ENCODE measurements around the gene SLC4A4. TPM values are rescaled to one million over a fixed set of nuclear protein-coding genes. Genes with fewer than 3 reads are reported as not detected.

Gene SLC4A4
- total RNA-seq, 1 donor = 13.0 TPM

DNA sequence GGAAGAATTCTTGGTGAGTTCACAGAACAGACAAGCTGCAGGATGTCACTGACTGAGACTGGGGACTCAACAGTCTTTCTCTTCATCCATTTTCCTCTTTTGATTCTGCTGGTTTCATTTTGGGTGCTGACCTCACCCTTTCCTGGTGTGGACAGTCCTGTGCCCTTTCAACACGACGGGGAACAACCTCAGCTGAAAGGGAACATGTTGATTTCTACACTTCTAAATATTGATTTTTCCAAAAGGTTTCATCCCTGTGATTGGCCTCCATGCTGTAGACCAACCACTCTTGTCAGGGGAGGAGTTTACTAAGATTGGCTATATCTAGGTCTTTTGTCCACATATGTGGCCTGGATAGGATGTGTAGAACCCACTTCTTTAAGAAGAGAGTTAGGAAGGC is 91.8 kb downstream of the SLC4A4 start:
- Histone ChIP-seq H3K36me3 (ENCODE audit: insufficient read depth, low read length) (no peaks in the 10 kb centered on the region), H3K9me3 (ENCODE audit: low read depth, low read length) (no peaks in the 10 kb centered on the region), H3K4me2 (ENCODE audit: insufficient read depth, low read length) (no peak overlapping the region), H3K79me2 (ENCODE audit: insufficient read depth, low read length) (no peaks in the 10 kb centered on the region), H4K20me1 (ENCODE audit: insufficient read depth, low read length) (no peaks in the 10 kb centered on the region), H3K27ac (ENCODE audit: low read depth, low read length) (no peak overlapping the region), H2AFZ (ENCODE audit: low read length) (no peak overlapping the region), H3K27me3 (ENCODE audit: insufficient read depth, low read length) (no peaks in the 10 kb centered on the region), H3K4me1 (ENCODE audit: insufficient read depth, low read length) (peaks cover 7% of the 10 kb centered on the region), H3K4me3 (ENCODE audit: insufficient read depth, low read length) (no peak overlapping the region)
- TF ChIP-seq, protein P1, sequence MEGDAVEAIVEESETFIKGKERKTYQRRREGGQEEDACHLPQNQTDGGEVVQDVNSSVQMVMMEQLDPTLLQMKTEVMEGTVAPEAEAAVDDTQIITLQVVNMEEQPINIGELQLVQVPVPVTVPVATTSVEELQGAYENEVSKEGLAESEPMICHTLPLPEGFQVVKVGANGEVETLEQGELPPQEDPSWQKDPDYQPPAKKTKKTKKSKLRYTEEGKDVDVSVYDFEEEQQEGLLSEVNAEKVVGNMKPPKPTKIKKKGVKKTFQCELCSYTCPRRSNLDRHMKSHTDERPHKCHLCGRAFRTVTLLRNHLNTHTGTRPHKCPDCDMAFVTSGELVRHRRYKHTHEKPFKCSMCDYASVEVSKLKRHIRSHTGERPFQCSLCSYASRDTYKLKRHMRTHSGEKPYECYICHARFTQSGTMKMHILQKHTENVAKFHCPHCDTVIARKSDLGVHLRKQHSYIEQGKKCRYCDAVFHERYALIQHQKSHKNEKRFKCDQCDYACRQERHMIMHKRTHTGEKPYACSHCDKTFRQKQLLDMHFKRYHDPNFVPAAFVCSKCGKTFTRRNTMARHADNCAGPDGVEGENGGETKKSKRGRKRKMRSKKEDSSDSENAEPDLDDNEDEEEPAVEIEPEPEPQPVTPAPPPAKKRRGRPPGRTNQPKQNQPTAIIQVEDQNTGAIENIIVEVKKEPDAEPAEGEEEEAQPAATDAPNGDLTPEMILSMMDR (IDR thresholded peaks at IDR 0.05; ENCODE audit: extremely low read depth, low read depth, low read length) = no peak
- no peak for DNase-seq (ENCODE audit: insufficient read length, low spot score, missing footprints)

DNA sequence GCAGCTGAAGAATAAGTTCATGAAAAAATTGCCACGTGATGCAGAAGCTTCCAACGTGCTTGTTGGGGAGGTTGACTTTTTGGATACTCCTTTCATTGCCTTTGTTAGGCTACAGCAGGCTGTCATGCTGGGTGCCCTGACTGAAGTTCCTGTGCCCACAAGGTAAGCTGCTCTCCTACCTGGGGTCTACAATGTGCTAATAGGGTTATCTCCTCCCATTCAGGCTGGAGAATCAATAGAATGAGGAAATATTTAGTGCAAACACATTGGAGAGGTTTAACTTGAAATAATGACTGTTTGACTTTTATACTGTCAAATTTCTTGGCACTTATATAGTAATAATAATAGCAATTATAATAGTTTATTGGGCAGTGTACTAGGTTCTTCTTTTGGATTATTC is 101.8 kb downstream of the SLC4A4 start:
- Histone ChIP-seq H3K4me3 (ENCODE audit: insufficient read depth, low read length) (no peak overlapping the region), H4K20me1 (ENCODE audit: insufficient read depth, low read length) (no peaks in the 10 kb centered on the region), H3K27ac (ENCODE audit: low read depth, low read length) (no peak overlapping the region), H3K36me3 (ENCODE audit: insufficient read depth, low read length) (no peaks in the 10 kb centered on the region), H3K9me3 (ENCODE audit: low read depth, low read length) (no peaks in the 10 kb centered on the region), H3K79me2 (ENCODE audit: insufficient read depth, low read length) (no peaks in the 10 kb centered on the region), H3K27me3 (ENCODE audit: insufficient read depth, low read length) (no peaks in the 10 kb centered on the region), H2AFZ (ENCODE audit: low read length) (no peak overlapping the region), H3K4me1 (ENCODE audit: insufficient read depth, low read length) (no peaks in the 10 kb centered on the region), H3K4me2 (ENCODE audit: insufficient read depth, low read length) (no peak overlapping the region)
- TF ChIP-seq, protein P1 (IDR thresholded peaks at IDR 0.05; ENCODE audit: extremely low read depth, low read depth, low read length) = no peak
- DNase-seq (ENCODE audit: insufficient read length, low spot score, missing footprints) = no peak

DNA sequence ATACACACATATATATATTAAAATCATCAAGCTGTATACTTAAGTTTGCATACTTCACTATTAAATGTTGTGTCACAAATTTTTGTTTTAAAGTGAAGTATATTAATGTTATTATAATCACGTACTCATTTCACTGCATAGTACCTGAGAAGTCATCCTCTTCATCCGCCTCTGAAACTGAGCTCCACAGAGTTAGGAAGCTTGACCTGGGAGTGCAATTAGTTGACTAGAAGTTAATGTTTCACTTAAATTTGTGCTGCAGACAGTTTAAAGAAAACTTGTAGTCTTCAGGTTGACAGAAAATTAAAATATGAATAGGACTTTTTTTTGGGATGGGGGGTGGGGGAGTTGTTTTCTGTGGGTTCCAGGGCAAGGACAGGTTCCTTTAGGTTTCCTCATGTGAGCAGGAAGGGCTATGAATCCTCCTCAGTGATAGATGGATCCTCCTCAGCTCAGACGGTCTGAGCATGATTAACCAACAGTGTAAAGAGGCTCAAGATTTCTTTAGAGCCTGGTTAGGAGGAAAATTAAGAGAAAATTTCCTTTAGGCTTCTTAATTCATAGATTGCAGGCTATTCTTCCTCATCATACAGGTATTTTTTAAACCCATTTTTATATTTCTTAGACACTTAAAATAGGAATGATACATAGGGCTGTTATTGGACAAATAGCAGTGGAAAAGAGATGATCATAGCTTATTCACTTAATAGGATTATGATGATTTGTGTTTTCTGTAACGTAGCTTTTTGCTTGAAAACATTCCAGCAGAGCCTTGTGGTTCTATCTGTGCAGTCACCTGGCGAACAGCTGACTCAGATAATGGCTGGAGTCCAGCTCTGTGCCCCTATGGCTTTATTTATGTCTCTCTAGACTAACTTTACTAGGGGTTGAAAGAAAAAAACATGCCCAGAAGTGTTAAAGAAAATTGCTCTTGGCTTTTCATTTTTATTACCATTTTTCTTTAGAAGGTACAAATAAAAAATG is 102.7 kb downstream of the SLC4A4 start:
- Histone ChIP-seq H3K79me2 (ENCODE audit: insufficient read depth, low read length) (no peaks in the 10 kb centered on the region), H3K9me3 (ENCODE audit: low read depth, low read length) (no peaks in the 10 kb centered on the region), H3K36me3 (ENCODE audit: insufficient read depth, low read length) (no peaks in the 10 kb centered on the region), H3K27ac (ENCODE audit: low read depth, low read length) (no peak overlapping the region), H3K4me3 (ENCODE audit: insufficient read depth, low read length) (no peak overlapping the region), H3K4me1 (ENCODE audit: insufficient read depth, low read length) (no peaks in the 10 kb centered on the region), H4K20me1 (ENCODE audit: insufficient read depth, low read length) (no peaks in the 10 kb centered on the region), H3K4me2 (ENCODE audit: insufficient read depth, low read length) (no peak overlapping the region), H2AFZ (ENCODE audit: low read length) (no peak overlapping the region), H3K27me3 (ENCODE audit: insufficient read depth, low read length) (no peaks in the 10 kb centered on the region)
- TF ChIP-seq, protein P1 (IDR thresholded peaks at IDR 0.05; ENCODE audit: extremely low read depth, low read depth, low read length) = no peak
- DNase-seq (ENCODE audit: insufficient read length, low spot score, missing footprints) = no peak

DNA sequence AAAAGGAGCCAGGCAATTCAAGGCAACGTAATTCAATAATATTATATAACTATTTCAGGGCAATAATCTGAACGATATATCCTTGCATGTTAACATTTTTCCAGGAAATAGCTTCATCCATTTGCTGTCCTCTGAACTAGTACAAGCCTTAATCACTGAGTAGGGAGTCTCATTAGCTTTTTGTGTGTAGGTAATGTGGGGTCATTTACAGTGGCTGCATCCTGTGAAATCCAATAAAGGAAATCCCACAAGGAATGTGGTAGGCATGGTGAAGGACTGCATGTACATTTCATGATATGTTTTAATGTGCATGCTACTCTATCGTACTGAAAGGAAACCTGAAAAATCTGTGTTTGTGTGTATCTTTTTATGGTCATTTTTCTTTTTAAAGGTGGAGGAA is 103.5 kb downstream of the SLC4A4 start:
- no peak for DNase-seq (ENCODE audit: insufficient read length, low spot score, missing footprints)
- H3K79me2 ChIP-seq (ENCODE audit: insufficient read depth, low read length) = no peaks in the 10 kb centered on the region
- H3K36me3 ChIP-seq (ENCODE audit: insufficient read depth, low read length) = no peaks in the 10 kb centered on the region
- no peak overlapping the region for H3K27ac ChIP-seq (ENCODE audit: low read depth, low read length)
- TF ChIP-seq, protein P1 (IDR thresholded peaks at IDR 0.05; ENCODE audit: extremely low read depth, low read depth, low read length) = no peak
- no peaks in the 10 kb centered on the region for H3K4me1 ChIP-seq (ENCODE audit: insufficient read depth, low read length)
- no peak overlapping the region for H3K4me2 ChIP-seq (ENCODE audit: insufficient read depth, low read length)
- H3K27me3 ChIP-seq (ENCODE audit: insufficient read depth, low read length) = no peaks in the 10 kb centered on the region
- H3K4me3 ChIP-seq (ENCODE audit: insufficient read depth, low read length) = no peak overlapping the region
- no peaks in the 10 kb centered on the region for H3K9me3 ChIP-seq (ENCODE audit: low read depth, low read length)
- no peaks in the 10 kb centered on the region for H4K20me1 ChIP-seq (ENCODE audit: insufficient read depth, low read length)
- H2AFZ ChIP-seq (ENCODE audit: low read length) = no peak overlapping the region
